BLaER1 treated with 17β-estradiol and CSF1 and Interleukin-3, amounts not matched to agents 10 nM and 100 nM (cell line): ENCODE results near the gene WWOX.

ENCODE experiments used
- H3K27ac ChIP-seq, 11 experiments: shearing (Covaris generic); formaldehyde crosslinking; 2 replicates each; pipeline ENCODE4 v1.8.1; 2022
- H3K27me3 ChIP-seq, 11 experiments: shearing (Covaris generic); formaldehyde crosslinking; 2 replicates each; pipeline ENCODE4 v1.8.1; 2022
- H3K36me3 ChIP-seq, 11 experiments: shearing (Covaris generic); formaldehyde crosslinking; 2 replicates each; pipeline ENCODE4 v1.8.1; 2022
- H3K4me1 ChIP-seq, 10 experiments: shearing (Covaris generic); formaldehyde crosslinking; 2 replicates each; pipeline ENCODE4 v1.8.1; 2022
- H3K4me2 ChIP-seq, 11 experiments: shearing (Covaris generic); formaldehyde crosslinking; 2 replicates each; pipeline ENCODE4 v1.8.1; 2022
- H3K4me3 ChIP-seq, 10 experiments: shearing (Covaris generic); formaldehyde crosslinking; 2 replicates each; pipeline ENCODE4 v1.8.1; 2022
- H3K9ac ChIP-seq, 11 experiments: shearing (Covaris generic); formaldehyde crosslinking; 2 replicates each; pipeline ENCODE4 v1.8.1; 2022
- H3K9me3 ChIP-seq, 11 experiments: shearing (Covaris generic); formaldehyde crosslinking; replicated peaks in 1 of 11; 2 replicates each; pipeline ENCODE4 v1.8.1; 2022
- H4K20me1 ChIP-seq, 11 experiments: shearing (Covaris generic); formaldehyde crosslinking; 2 replicates each; pipeline ENCODE4 v1.8.1; 2022
- Cebpa-rat ChIP-seq, 11 experiments: shearing (Covaris generic); IDR thresholded peaks; 2 replicates each; pipeline ENCODE4 v1.8.1; 2022

WWOX gene

DNA sequence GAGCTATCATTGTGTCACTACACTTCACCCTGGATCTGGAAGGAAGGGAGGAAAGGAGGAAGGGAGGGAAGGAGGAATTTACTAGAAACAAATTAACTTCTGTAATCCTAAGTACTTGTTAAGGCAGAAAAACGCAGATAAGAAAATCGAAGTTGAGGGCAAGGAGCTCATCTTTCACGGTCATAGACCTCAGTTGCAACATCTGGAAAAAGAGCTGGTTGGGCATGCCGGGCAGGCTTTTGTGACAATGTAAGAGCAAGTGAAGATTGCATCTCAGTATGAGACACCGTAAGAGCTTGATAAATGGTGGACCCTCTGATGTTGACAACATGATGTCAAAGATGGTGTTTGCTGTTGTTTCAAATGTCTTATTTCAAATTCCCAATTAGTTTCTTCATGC lies 779.6 kb downstream of the WWOX start:
- H3K27me3 ChIP-seq: no peaks in the 10 kb centered on the region
- H3K4me2 ChIP-seq: no peak overlapping the region
- peaks cover 0 to 6% (median 0%) of the 10 kb centered on the region in 10 experiments; a peak in 2 of 20 replicates for H3K4me1 ChIP-seq
- H3K9ac ChIP-seq: no peak overlapping the region
- no peak overlapping the region for H3K27ac ChIP-seq
- H3K9me3 ChIP-seq: no peaks in the 10 kb centered on the region
- H3K36me3 ChIP-seq: no peaks in the 10 kb centered on the region
- no peak overlapping the region for H3K4me3 ChIP-seq
- no peak for TF ChIP-seq Cebpa-rat (IDR thresholded peaks at IDR 0.05)
- H4K20me1 ChIP-seq: no peaks in the 10 kb centered on the region

DNA sequence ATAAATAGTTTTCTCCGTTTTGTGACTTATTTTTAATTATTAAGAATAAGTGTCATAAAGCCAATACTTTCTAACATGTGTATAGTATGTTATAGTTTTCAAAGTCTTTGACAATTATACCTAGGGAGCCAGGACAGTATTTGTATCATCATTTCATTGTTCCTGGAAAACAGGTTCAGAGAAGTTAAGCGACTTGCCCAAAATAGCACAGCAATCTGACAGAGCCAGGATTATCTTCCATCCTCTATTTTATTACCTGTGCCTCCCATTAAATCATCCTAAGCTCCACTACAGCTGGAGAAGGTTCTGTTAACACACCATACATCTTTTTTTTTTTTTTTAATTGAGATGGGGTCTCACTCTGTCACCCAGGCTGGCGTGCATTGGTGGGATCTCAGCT lies 782.7 kb downstream of the WWOX start:
- H3K4me3 ChIP-seq: no peak overlapping the region
- peaks cover 0 to 6% (median 0%) of the 10 kb centered on the region in 10 experiments; a peak in 2 of 20 replicates for H3K4me1 ChIP-seq
- H3K9me3 ChIP-seq: no peaks in the 10 kb centered on the region
- no peak for TF ChIP-seq Cebpa-rat (IDR thresholded peaks at IDR 0.05)
- H4K20me1 ChIP-seq: no peaks in the 10 kb centered on the region
- no peak overlapping the region for H3K27ac ChIP-seq
- no peak overlapping the region for H3K4me2 ChIP-seq
- H3K36me3 ChIP-seq: no peaks in the 10 kb centered on the region
- no peak overlapping the region for H3K9ac ChIP-seq
- H3K27me3 ChIP-seq: no peaks in the 10 kb centered on the region

DNA sequence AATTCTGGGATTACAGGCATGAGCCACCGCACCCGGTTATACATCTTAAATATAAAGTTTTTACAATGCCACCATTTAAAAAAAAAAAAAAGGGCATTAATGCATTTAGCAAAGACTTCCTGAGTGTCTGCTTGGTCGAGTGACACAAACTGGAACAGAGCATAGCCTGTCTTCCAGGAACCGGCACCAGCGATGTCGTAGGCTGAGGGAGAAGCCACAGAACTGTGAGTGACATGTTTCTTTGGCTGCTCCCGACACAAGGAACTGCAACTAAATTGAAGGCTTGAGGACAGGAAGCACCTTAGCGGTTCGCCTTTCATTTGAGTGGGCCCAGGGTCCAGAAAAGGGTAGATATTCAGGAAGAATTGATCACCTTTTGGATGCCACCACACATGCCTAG lies 783.3 kb downstream of the WWOX start:
- Histone ChIP-seq H3K9me3 (no peaks in the 10 kb centered on the region), H4K20me1 (no peaks in the 10 kb centered on the region), H3K27me3 (no peaks in the 10 kb centered on the region), H3K4me1 (peaks cover 0 to 6% (median 0%) of the 10 kb centered on the region in 10 experiments; a peak in 2 of 20 replicates), H3K36me3 (no peaks in the 10 kb centered on the region), H3K4me3 (no peak overlapping the region), H3K4me2 (no peak overlapping the region), H3K27ac (no peak overlapping the region), H3K9ac (no peak overlapping the region)
- no peak for TF ChIP-seq Cebpa-rat (IDR thresholded peaks at IDR 0.05)

DNA sequence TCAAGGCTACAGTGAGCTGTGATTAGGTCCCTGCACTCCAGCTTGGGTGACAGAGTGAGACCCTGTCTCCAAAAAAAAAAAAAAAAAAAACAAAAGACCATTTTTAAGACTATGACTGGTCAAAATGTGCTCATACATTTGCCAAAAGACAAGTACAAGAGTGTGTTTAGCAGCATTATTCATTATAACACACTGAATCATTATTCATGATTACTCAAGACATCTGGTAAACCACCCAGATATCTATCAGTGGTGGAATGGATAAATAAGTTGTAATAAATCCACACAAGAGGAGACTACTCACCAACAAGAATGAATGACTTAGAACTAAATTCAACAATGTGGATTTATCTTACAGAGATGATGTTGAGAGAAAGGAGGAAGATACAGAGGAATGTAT lies 784.8 kb downstream of the WWOX start:
- Histone ChIP-seq H3K9ac (no peak overlapping the region), H3K4me2 (no peak overlapping the region), H3K4me3 (no peak overlapping the region), H3K27ac (no peak overlapping the region), H3K9me3 (no peaks in the 10 kb centered on the region), H3K27me3 (no peaks in the 10 kb centered on the region), H3K4me1 (peaks cover 0 to 6% (median 0%) of the 10 kb centered on the region in 10 experiments; a peak in 2 of 20 replicates), H3K36me3 (no peaks in the 10 kb centered on the region), H4K20me1 (no peaks in the 10 kb centered on the region)
- no peak for TF ChIP-seq Cebpa-rat (IDR thresholded peaks at IDR 0.05)

DNA sequence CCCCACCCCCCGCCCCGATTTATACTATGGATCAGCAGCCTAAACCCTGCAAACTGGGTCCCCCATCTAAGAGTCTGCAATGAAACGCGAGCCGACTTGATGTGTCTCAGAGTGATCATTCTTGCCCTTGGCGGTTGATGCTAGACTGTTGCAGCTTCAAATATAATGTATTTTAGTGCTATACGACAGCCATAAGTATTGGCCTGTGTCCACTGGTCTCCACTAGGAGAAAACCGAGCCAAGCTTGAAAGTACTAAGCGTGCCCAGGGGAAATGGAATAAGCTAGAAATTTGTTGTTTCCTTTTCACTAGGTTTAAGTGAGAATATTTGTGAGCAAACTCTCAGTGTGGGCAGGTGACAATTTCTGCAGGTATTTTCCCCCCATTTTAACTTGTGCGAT lies 789.9 kb downstream of the WWOX start:
- no peak for TF ChIP-seq Cebpa-rat (IDR thresholded peaks at IDR 0.05)
- Histone ChIP-seq H3K9ac (no peak overlapping the region), H3K4me1 (peaks cover 0 to 25% (median 8%) of the 10 kb centered on the region in 10 experiments; a peak in 13 of 20 replicates), H3K9me3 (no peaks in the 10 kb centered on the region), H3K27ac (no peak overlapping the region), H3K4me2 (no peak overlapping the region), H4K20me1 (no peaks in the 10 kb centered on the region), H3K4me3 (no peak overlapping the region), H3K36me3 (no peaks in the 10 kb centered on the region), H3K27me3 (no peaks in the 10 kb centered on the region)

DNA sequence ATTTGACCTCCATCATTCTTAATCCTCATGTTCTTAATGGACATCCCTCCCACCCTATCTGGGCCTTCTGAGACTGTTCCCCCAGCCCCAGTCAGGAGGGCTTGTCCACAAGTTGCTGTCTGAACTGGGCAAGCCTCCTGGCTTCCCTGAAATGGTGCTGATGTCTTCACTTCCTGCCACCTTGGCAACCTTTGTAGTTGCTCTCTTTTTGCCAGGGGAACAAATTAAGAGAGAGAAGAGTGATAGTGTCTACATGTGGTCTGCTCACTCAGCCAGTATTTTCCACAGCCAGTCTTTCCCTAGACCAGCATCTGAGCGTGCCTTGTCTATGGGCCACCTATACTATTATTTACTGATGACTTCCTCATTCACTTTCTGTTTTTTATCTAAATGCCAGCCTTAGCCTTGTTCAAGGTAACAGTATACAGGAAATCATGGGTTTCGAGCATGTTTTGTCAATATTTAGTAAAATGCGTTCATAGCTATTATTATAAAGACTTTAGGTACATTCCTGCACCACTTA lies 791.0 kb downstream of the WWOX start:
- TF ChIP-seq Cebpa-rat (IDR thresholded peaks at IDR 0.05): no peak
- Histone ChIP-seq H3K27me3 (no peaks in the 10 kb centered on the region), H3K36me3 (no peaks in the 10 kb centered on the region), H3K9me3 (no peaks in the 10 kb centered on the region), H3K9ac (no peak overlapping the region), H3K4me1 (peaks cover 0 to 25% (median 8%) of the 10 kb centered on the region in 10 experiments; a peak in 13 of 20 replicates), H4K20me1 (no peaks in the 10 kb centered on the region), H3K4me3 (no peak overlapping the region), H3K27ac (no peak overlapping the region), H3K4me2 (no peak overlapping the region)

DNA sequence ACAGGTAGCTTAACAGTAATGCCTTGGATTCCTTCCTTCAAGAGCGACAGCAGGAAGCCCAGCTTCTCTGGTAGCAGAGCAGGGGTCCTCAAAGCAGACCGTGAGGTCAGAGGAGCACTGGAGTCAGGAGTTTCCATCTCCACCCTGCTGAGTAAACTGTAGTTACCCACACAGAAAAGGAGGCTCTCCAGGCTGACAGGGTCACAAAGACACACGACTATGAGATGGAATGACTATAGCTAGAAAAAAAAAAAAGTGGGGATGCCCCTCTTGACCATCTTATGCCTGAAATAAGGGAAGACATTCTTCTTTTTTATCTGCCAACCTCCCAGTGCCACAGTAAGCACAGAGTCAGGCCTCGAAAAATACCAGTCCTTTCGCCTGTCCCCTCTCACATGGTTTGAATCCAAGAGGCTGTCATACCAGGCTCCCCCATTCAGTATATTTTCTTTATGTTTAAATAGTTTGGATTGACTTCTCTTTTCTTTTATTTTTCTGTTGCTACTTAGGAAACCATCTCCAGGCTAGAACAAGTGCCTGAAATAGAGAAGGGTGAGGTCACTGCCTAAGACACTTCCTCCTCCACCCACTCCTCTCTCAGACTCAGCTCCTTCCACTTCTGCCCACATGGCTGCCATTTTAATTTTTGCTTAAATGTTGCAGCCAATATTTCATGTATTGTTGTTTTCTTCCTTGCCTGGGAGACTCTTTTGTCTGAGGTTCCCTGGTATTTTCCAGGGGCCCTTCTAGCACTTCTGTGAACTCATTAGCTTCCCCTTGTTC lies 793.7 kb downstream of the WWOX start:
- H3K4me2 ChIP-seq: peak overlapping the region in 9 of 11 experiments; percentile 5 to 80 (median 24); a peak in 14 of 22 replicates
- no peaks in the 10 kb centered on the region for H4K20me1 ChIP-seq
- TF ChIP-seq Cebpa-rat (IDR thresholded peaks at IDR 0.05): no peak
- H3K36me3 ChIP-seq: no peaks in the 10 kb centered on the region
- peaks cover 0 to 26% (median 8%) of the 10 kb centered on the region in 10 experiments; a peak in 13 of 20 replicates for H3K4me1 ChIP-seq
- no peak overlapping the region for H3K4me3 ChIP-seq
- H3K27ac ChIP-seq: peak overlapping the region in 4 of 11 experiments; percentile 31 to 91 (median 70); a peak in 8 of 22 replicates
- H3K27me3 ChIP-seq: no peaks in the 10 kb centered on the region
- H3K9me3 ChIP-seq: no peaks in the 10 kb centered on the region
- peak overlapping the region in 3 of 11 experiments; percentile 39 to 71 (median 48); a peak in 5 of 22 replicates for H3K9ac ChIP-seq

DNA sequence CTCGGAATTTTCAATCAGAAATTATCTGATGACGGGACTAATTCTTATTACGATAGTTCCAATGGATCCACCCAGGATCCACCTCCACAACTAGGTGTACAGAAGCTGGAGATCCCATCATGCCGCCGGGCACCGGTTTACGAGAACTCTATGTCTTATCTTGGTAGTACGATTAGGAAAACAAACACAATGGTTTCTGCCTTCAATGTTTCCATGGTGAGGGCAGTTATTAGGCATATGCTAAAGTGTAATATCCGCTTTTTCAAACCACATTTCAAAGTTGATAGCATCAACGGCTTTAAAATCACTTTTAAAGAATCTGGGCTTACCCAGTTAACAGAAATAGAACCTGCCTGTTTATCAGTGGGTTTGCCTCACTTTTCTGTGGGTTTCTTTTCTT lies 795.4 kb downstream of the WWOX start:
- H4K20me1 ChIP-seq: no peaks in the 10 kb centered on the region
- no peak overlapping the region for H3K9ac ChIP-seq
- H3K4me3 ChIP-seq: no peak overlapping the region
- H3K36me3 ChIP-seq: no peaks in the 10 kb centered on the region
- no peak for TF ChIP-seq Cebpa-rat (IDR thresholded peaks at IDR 0.05)
- no peak overlapping the region for H3K4me2 ChIP-seq
- H3K9me3 ChIP-seq: no peaks in the 10 kb centered on the region
- no peak overlapping the region for H3K27ac ChIP-seq
- no peaks in the 10 kb centered on the region for H3K27me3 ChIP-seq
- peaks cover 0 to 26% (median 8%) of the 10 kb centered on the region in 10 experiments; a peak in 13 of 20 replicates for H3K4me1 ChIP-seq

DNA sequence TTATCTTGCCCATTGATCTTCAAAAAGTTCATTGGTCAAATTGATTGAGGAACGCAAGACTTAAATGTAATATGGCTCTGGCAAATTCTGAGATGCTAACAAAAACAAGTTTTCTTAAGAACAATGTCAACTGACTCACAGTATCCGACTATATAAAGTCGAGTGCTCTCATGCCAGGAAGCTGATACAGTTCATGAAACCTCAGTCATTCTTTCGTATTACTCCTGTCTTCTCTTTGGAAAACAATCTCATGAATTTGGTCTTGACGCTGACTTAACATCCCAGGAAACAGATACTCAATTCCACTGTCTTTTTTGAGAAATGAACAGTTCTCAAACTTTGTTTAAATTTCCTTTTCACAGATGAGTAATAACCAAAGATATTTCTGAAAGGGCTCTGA lies 796.2 kb downstream of the WWOX start:
- Histone ChIP-seq H3K27ac (no peak overlapping the region), H3K36me3 (no peaks in the 10 kb centered on the region), H3K9me3 (no peaks in the 10 kb centered on the region), H3K4me2 (no peak overlapping the region), H4K20me1 (no peaks in the 10 kb centered on the region), H3K27me3 (no peaks in the 10 kb centered on the region), H3K4me3 (no peak overlapping the region), H3K4me1 (peaks cover 0 to 26% (median 8%) of the 10 kb centered on the region in 10 experiments; a peak in 13 of 20 replicates), H3K9ac (no peak overlapping the region)
- no peak for TF ChIP-seq Cebpa-rat (IDR thresholded peaks at IDR 0.05)
